ENCODE data around the gene PRKCB. TPM values are rescaled to one million over a fixed set of nuclear protein-coding genes. Genes with fewer than 3 reads are reported as not detected.

Gene PRKCB
- polyA plus RNA-seq, 1 donor from 2014 or later, result 27.6 TPM

- H3K79me2 ChIP-seq (replicated peaks; ENCODE audit: insufficient read depth, low read length), result no peaks in the 10 kb centered on the region
- no peaks in the 10 kb centered on the region for H3K27me3 ChIP-seq (ENCODE audit: insufficient read depth, low read depth, low read length)
- peak overlapping the region; percentile 42 for H3K4me3 ChIP-seq (ENCODE audit: low read length)
- H3F3A ChIP-seq (ENCODE audit: insufficient read depth, low read length, poor library complexity, severe bottlenecking), result no peaks in the 10 kb centered on the region
- H3K9ac ChIP-seq (ENCODE audit: low read length), result no peak overlapping the region
- H3K4me2 ChIP-seq (ENCODE audit: low read length), result no peak overlapping the region
- H3K36me3 ChIP-seq (ENCODE audit: insufficient read depth, low read length), result no peaks in the 10 kb centered on the region
- no peak overlapping the region for H2AFZ ChIP-seq (ENCODE audit: low read depth, low read length)
- no peaks in the 10 kb centered on the region for H4K20me1 ChIP-seq (ENCODE audit: insufficient read depth)
- peak overlapping the region; percentile 4 for H3K27ac ChIP-seq (ENCODE audit: low read length)
- no peaks in the 10 kb centered on the region for H3K9me2 ChIP-seq (ENCODE audit: insufficient read depth, low read length)
- no peak for TF ChIP-seq TAF1 (IDR thresholded peaks at IDR 0.05; ENCODE audit: low read depth)
- TF ChIP-seq MXI1 (conservative IDR thresholded peaks at IDR 0.05; ENCODE audit: poor library complexity, severe bottlenecking), result no peak
- no peak for TF ChIP-seq POLR2AphosphoS5 (IDR thresholded peaks at IDR 0.05)
- TF ChIP-seq RAD21 (conservative IDR thresholded peaks at IDR 0.05), result no peak
- no peak for TF ChIP-seq CTCF (IDR thresholded peaks at IDR 0.05; ENCODE audit: poor library complexity, severe bottlenecking)
- TF ChIP-seq EP300 (conservative IDR thresholded peaks at IDR 0.05; ENCODE audit: poor library complexity, severe bottlenecking), result no peak
- no peak for TF ChIP-seq SMC3 (conservative IDR thresholded peaks at IDR 0.05; ENCODE audit: poor library complexity)
- TF ChIP-seq, protein P1, sequence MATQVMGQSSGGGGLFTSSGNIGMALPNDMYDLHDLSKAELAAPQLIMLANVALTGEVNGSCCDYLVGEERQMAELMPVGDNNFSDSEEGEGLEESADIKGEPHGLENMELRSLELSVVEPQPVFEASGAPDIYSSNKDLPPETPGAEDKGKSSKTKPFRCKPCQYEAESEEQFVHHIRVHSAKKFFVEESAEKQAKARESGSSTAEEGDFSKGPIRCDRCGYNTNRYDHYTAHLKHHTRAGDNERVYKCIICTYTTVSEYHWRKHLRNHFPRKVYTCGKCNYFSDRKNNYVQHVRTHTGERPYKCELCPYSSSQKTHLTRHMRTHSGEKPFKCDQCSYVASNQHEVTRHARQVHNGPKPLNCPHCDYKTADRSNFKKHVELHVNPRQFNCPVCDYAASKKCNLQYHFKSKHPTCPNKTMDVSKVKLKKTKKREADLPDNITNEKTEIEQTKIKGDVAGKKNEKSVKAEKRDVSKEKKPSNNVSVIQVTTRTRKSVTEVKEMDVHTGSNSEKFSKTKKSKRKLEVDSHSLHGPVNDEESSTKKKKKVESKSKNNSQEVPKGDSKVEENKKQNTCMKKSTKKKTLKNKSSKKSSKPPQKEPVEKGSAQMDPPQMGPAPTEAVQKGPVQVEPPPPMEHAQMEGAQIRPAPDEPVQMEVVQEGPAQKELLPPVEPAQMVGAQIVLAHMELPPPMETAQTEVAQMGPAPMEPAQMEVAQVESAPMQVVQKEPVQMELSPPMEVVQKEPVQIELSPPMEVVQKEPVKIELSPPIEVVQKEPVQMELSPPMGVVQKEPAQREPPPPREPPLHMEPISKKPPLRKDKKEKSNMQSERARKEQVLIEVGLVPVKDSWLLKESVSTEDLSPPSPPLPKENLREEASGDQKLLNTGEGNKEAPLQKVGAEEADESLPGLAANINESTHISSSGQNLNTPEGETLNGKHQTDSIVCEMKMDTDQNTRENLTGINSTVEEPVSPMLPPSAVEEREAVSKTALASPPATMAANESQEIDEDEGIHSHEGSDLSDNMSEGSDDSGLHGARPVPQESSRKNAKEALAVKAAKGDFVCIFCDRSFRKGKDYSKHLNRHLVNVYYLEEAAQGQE (IDR thresholded peaks at IDR 0.05; ENCODE audit: borderline replicate concordance), result no peak
- TF ChIP-seq EZH2 (IDR thresholded peaks at IDR 0.05; ENCODE audit: borderline replicate concordance, insufficient read depth, low read length, poor library complexity, severe bottlenecking), result no peak
- H3K9me3 ChIP-seq (ENCODE audit: low read length), result no peaks in the 10 kb centered on the region
Measured at GRCh38 chr16:23857256-23857880, 21.6 kb downstream of the PRKCB start.

GRCh38 chr16:23857881-23858269 lies 22.1 kb downstream of the PRKCB start:
- H3K4me3 ChIP-seq (ENCODE audit: low read length), result no peak overlapping the region
- H3K79me2 ChIP-seq (replicated peaks; ENCODE audit: insufficient read depth, low read length), result no peaks in the 10 kb centered on the region
- no peaks in the 10 kb centered on the region for H3K36me3 ChIP-seq (ENCODE audit: insufficient read depth, low read length)
- H4K20me1 ChIP-seq (ENCODE audit: insufficient read depth), result no peaks in the 10 kb centered on the region
- no peak overlapping the region for H3K4me2 ChIP-seq (ENCODE audit: low read length)
- no peaks in the 10 kb centered on the region for H3K9me3 ChIP-seq (ENCODE audit: low read length)
- H3F3A ChIP-seq (ENCODE audit: insufficient read depth, low read length, poor library complexity, severe bottlenecking), result no peaks in the 10 kb centered on the region
- no peak overlapping the region for H3K27ac ChIP-seq (ENCODE audit: low read length)
- no peaks in the 10 kb centered on the region for H3K9me2 ChIP-seq (ENCODE audit: insufficient read depth, low read length)
- H3K9ac ChIP-seq (ENCODE audit: low read length), result no peak overlapping the region
- TF ChIP-seq RAD21 (conservative IDR thresholded peaks at IDR 0.05) (no peak), MXI1 (conservative IDR thresholded peaks at IDR 0.05; ENCODE audit: poor library complexity, severe bottlenecking) (no peak), CTCF (IDR thresholded peaks at IDR 0.05; ENCODE audit: poor library complexity, severe bottlenecking) (no peak), SMC3 (conservative IDR thresholded peaks at IDR 0.05; ENCODE audit: poor library complexity) (no peak), EP300 (conservative IDR thresholded peaks at IDR 0.05; ENCODE audit: poor library complexity, severe bottlenecking) (no peak)
- H2AFZ ChIP-seq (ENCODE audit: low read depth, low read length), result no peak overlapping the region
- no peaks in the 10 kb centered on the region for H3K27me3 ChIP-seq (ENCODE audit: insufficient read depth, low read depth, low read length)

All from neural cell (in vitro differentiated cells).